ENCODE data around the gene SKA1.
"Not testable (repeated sequence)": the region's sequence is repeated elsewhere in the genome, so short reads cannot be mapped to it uniquely, and the experiment has no call there.

The SKA1 gene

GRCh38 chr18:50369672-50370071 lies 5.2 kb upstream of the SKA1 start:
- TF ChIP-seq GATA1 (IDR thresholded peaks at IDR 0.05; ENCODE audit: low read depth, low read length), result no peak
- TF ChIP-seq POLR2A (IDR thresholded peaks at IDR 0.05; ENCODE audit: low read length), result no peak
- DNase-seq, result peak in 1 of 2 experiments; percentile 22

DNA sequence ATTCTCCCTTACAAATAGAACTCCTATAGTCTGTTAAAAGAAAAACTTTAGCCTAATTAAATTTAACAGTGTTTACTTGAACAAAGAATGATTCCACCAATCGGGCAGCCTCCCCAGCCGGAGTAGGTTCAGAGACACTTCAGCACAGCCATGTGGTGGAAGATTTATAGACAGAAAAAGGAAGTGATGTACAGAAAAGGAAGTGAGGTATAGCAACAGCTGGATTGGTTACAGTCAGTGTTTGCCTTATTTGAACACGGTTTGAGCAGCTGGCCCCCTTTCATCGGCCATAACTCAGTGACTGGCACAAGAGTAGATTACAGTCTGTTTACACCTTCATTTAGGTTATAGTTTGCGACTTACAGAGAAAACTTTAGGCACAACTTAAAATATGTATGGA lies 2.1 kb upstream of the SKA1 start:
- DNase-seq, result no peak
- TF ChIP-seq POLR2A (IDR thresholded peaks at IDR 0.05; ENCODE audit: low read length), result no peak
- TF ChIP-seq GATA1 (IDR thresholded peaks at IDR 0.05; ENCODE audit: low read depth, low read length), result no peak

DNA sequence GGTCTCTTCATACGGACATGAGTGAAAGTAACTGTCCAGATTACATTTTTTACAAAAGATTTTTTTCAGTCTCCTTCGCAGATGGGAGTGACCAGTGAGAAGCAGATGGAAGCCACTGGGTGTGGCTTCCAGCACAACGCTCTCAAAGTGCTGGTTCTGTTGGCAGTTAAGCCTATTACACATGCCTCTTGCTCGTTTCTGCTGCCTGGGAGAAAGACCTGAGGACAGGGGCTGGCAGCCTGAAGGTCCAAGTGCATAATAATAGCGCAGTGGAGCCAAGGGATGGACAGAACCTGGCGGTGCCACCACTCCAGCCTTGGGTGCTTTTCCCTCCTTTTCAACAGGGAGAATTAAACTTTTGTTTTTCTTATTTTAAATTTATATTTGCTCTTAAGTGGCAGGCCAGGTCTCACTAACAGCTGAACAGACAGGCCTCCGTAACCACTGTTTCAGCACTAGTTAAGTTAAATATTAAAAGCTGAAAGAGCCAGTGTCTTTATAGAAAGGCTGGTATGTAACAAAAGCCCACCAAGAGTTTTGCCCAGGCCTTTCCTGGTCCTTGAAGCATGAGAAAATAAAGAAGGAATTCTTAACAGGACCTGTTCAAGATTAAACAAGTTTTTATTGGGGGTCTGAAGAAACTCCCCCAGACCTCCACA lies 1.2 kb upstream of the SKA1 start:
- DNase-seq, result peak in 1 of 2 experiments; percentile 17
- TF ChIP-seq GATA1 (IDR thresholded peaks at IDR 0.05; ENCODE audit: low read depth, low read length), result no peak
- no peak for TF ChIP-seq POLR2A (IDR thresholded peaks at IDR 0.05; ENCODE audit: low read length)

- no peak for TF ChIP-seq GATA1 (IDR thresholded peaks at IDR 0.05; ENCODE audit: low read depth, low read length)
- no peak for TF ChIP-seq POLR2A (IDR thresholded peaks at IDR 0.05; ENCODE audit: low read length)
- peak; percentile 38 to 56 for DNase-seq
These were observed 560 bp upstream of the SKA1 start for GRCh38 chr18:50374220-50374752.

- DNase-seq, result no peak
These were observed 2.4 kb downstream of the SKA1 start for GRCh38 chr18:50377061-50377798.

GRCh38 chr18:50388988-50389387 lies 14.1 kb downstream of the SKA1 start:
- no peak for TF ChIP-seq POLR2A (IDR thresholded peaks at IDR 0.05; ENCODE audit: low read length)
- TF ChIP-seq GATA1 (IDR thresholded peaks at IDR 0.05; ENCODE audit: low read depth, low read length), result no peak
- no peak for DNase-seq

More at GRCh38 chr18:50377061-50377798, 2.4 kb downstream of the SKA1 start:
- TF ChIP-seq POLR2A (IDR thresholded peaks at IDR 0.05; ENCODE audit: low read length) (no peak), GATA1 (IDR thresholded peaks at IDR 0.05; ENCODE audit: low read depth, low read length) (no peak)

GRCh38 chr18:50393802-50394201 lies 19.0 kb downstream of the SKA1 start:
- no peak for TF ChIP-seq GATA1 (IDR thresholded peaks at IDR 0.05; ENCODE audit: low read depth, low read length)
- no peak for TF ChIP-seq POLR2A (IDR thresholded peaks at IDR 0.05; ENCODE audit: low read length)
- no peak for DNase-seq

GRCh38 chr18:50395093-50395492 lies 20.2 kb downstream of the SKA1 start:
- no peak for DNase-seq

GRCh38 chr18:50396005-50396660 lies 21.3 kb downstream of the SKA1 start:
- no peak for TF ChIP-seq POLR2A (IDR thresholded peaks at IDR 0.05; ENCODE audit: low read length)
- TF ChIP-seq GATA1 (IDR thresholded peaks at IDR 0.05; ENCODE audit: low read depth, low read length), result no peak
- peak; percentile 59 to 82 for DNase-seq

More at GRCh38 chr18:50395093-50395492, 20.2 kb downstream of the SKA1 start:
- no peak for TF ChIP-seq GATA1 (IDR thresholded peaks at IDR 0.05; ENCODE audit: low read depth, low read length)
- no peak for TF ChIP-seq POLR2A (IDR thresholded peaks at IDR 0.05; ENCODE audit: low read length)

- no peak for DNase-seq
- TF ChIP-seq POLR2A (IDR thresholded peaks at IDR 0.05; ENCODE audit: low read length) (no peak), GATA1 (IDR thresholded peaks at IDR 0.05; ENCODE audit: low read depth, low read length) (no peak)
These were observed 22.2 kb downstream of the SKA1 start for GRCh38 chr18:50397023-50397422.

DNA sequence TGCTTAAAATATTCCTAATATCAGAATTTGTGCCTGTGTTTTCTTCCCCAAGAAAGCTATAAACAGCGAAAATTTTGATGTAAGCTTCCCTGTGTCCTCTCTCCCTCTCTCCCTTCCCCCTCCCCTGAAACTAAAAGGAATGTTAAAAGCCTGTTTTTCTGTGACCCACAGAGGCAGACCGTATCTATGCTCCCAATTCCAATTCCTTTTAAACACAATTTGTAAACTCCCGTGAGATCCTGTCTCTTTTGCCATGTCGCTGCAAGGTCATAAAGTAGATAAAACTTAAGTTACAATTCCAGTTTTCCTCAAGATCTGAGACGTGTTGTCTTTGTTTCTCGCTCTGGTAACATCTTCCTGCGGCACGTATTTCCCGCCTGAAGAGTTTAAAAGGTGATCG lies 23.3 kb downstream of the SKA1 start:
- TF ChIP-seq POLR2A (IDR thresholded peaks at IDR 0.05; ENCODE audit: low read length), result no peak
- TF ChIP-seq GATA1 (IDR thresholded peaks at IDR 0.05; ENCODE audit: low read depth, low read length), result no peak
- DNase-seq, result no peak

DNA sequence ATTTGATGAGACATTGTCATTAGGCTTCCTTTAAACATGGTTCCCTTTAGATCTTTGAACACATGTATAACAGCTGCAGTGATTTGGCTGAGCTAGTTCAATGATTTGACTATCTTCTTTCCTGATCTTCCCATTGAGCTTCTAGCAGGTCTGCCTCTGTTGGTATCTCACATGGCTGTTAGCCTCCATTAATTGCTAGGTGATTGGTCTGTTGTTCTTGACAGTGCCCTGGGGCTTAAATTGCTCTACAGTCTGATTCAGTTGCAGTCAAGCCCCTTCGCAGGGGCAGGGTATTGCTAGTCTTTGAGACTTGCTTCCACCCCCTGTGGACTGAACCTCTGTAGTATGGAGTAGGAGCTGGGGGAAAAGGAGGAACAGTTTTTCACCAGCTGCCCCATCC lies 24.1 kb downstream of the SKA1 start:
- DNase-seq, result no peak
- TF ChIP-seq GATA1 (IDR thresholded peaks at IDR 0.05; ENCODE audit: low read depth, low read length) (no peak), POLR2A (IDR thresholded peaks at IDR 0.05; ENCODE audit: low read length) (no peak)

DNA sequence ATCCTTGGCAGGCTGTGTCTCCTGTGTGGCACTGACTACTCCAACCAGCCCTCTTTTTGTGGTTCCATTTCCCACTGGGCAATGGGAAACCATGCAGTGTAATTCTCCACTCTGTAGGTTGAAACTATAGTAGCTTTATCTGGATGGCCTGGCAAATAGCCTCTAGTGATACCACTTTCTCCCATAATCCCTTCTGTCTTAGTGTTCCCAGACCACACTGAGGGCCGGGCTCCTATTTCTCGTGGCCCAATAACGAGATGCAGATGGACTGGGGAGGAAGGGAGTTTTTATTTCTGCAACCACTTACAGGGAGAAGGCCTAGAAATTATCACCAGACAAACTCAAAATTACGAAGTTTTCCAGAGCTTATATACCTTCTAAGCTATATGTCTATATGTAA lies 24.7 kb downstream of the SKA1 start:
- TF ChIP-seq GATA1 (IDR thresholded peaks at IDR 0.05; ENCODE audit: low read depth, low read length), result no peak
- no peak for TF ChIP-seq POLR2A (IDR thresholded peaks at IDR 0.05; ENCODE audit: low read length)
- no peak for DNase-seq

GRCh38 chr18:50400438-50400837 lies 25.6 kb downstream of the SKA1 start:
- DNase-seq, result not testable (repeated sequence)
